ENCODE results near the gene CCNO.

The CCNO gene, protein sequence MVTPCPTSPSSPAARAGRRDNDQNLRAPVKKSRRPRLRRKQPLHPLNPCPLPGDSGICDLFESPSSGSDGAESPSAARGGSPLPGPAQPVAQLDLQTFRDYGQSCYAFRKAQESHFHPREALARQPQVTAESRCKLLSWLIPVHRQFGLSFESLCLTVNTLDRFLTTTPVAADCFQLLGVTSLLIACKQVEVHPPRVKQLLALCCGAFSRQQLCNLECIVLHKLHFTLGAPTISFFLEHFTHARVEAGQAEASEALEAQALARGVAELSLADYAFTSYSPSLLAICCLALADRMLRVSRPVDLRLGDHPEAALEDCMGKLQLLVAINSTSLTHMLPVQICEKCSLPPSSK

GRCh38 chr5:55232985-55233928, at the start of gene CCNO:
CCNO (minus strand) TSS chr5:55233608; CDS start chr5:55233523, 85 bp downstream.
- peaks cover 98% of the 10 kb centered on the region for H3K27me3 ChIP-seq (ENCODE audit: control insufficient read depth, insufficient read depth, low read length)
- no peak within 1 kb of the TSS for H3K9ac ChIP-seq (ENCODE audit: low read length)
- no peak within 1 kb of the TSS for H3K27ac ChIP-seq (ENCODE audit: low read length)
- no peaks in the 10 kb centered on the region for H3K36me3 ChIP-seq (ENCODE audit: control insufficient read depth, low read depth, low read length)
- peaks cover 7% of the 10 kb centered on the region for H3K4me1 ChIP-seq (ENCODE audit: control insufficient read depth, low read depth, low read length)
- peak within 1 kb of the TSS; percentile 54 for H3K4me3 ChIP-seq (ENCODE audit: low read length)
- H3K9me3 ChIP-seq (ENCODE audit: control insufficient read depth, low read depth, low read length): no peaks in the 10 kb centered on the region

DNA sequence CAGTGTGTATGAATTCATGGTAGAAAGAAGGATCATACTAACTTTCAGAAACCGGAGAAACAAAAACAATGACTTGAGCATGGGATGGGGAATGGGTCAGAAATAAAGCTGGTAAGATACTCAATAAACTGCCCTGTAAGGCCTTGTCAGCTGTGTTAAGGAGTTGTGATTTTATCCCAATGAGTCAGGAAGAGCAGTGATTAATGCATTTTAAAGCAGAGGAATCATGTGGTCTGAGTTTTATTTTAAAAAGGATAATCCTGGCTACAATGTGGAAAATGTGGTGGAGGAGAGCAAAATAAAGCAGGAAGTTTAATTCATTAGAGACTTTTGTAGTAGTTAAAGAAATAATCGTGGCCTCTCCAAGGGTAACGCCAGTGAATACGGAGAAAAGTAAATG, 45.4 kb upstream of the CCNO start:
- no peaks in the 10 kb centered on the region for H3K4me1 ChIP-seq (ENCODE audit: control insufficient read depth, low read depth, low read length)
- H3K4me3 ChIP-seq (ENCODE audit: low read length): no peak overlapping the region
- H3K27ac ChIP-seq (ENCODE audit: low read length): no peak overlapping the region
- peaks cover 53% of the 10 kb centered on the region for H3K36me3 ChIP-seq (ENCODE audit: control insufficient read depth, low read depth, low read length)
- H3K27me3 ChIP-seq (ENCODE audit: control insufficient read depth, insufficient read depth, low read length): no peaks in the 10 kb centered on the region
- no peak overlapping the region for H3K9ac ChIP-seq (ENCODE audit: low read length)
- no peaks in the 10 kb centered on the region for H3K9me3 ChIP-seq (ENCODE audit: control insufficient read depth, low read depth, low read length)

GRCh38 chr5:55276771-55277170, 43.4 kb upstream of the CCNO start:
- Histone ChIP-seq H3K9me3 (ENCODE audit: control insufficient read depth, low read depth, low read length) (no peaks in the 10 kb centered on the region), H3K27me3 (ENCODE audit: control insufficient read depth, insufficient read depth, low read length) (no peaks in the 10 kb centered on the region), H3K4me1 (ENCODE audit: control insufficient read depth, low read depth, low read length) (no peaks in the 10 kb centered on the region), H3K9ac (ENCODE audit: low read length) (no peak overlapping the region), H3K27ac (ENCODE audit: low read length) (no peak overlapping the region), H3K4me3 (ENCODE audit: low read length) (no peak overlapping the region), H3K36me3 (ENCODE audit: control insufficient read depth, low read depth, low read length) (peaks cover 58% of the 10 kb centered on the region)

DNA sequence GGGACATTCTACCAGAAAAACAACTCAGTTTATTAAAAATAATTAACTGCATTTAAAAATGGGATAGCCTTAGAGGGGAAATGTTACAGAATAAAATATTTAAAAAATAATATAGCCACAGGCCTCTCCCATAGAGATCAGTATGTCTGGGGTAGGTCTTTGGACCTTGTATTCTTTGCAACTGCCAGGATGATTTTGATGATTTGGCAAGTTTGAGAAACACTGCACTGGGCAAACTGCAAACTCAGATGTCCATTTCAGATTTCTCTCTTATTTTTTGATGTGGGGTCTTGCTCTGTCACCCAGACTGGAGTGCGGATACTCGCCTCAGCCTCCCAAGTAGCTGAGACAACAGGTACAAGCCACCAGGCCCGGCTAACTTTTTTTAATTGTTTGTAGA, 24.9 kb upstream of the CCNO start:
- peaks cover 50% of the 10 kb centered on the region for H3K36me3 ChIP-seq (ENCODE audit: control insufficient read depth, low read depth, low read length)
- no peak overlapping the region for H3K4me3 ChIP-seq (ENCODE audit: low read length)
- H3K27me3 ChIP-seq (ENCODE audit: control insufficient read depth, insufficient read depth, low read length): no peaks in the 10 kb centered on the region
- no peak overlapping the region for H3K27ac ChIP-seq (ENCODE audit: low read length)
- H3K9me3 ChIP-seq (ENCODE audit: control insufficient read depth, low read depth, low read length): no peaks in the 10 kb centered on the region
- no peak overlapping the region for H3K9ac ChIP-seq (ENCODE audit: low read length)
- no peaks in the 10 kb centered on the region for H3K4me1 ChIP-seq (ENCODE audit: control insufficient read depth, low read depth, low read length)

GRCh38 chr5:55254802-55255201, 21.4 kb upstream of the CCNO start:
- Histone ChIP-seq H3K9me3 (ENCODE audit: control insufficient read depth, low read depth, low read length) (no peaks in the 10 kb centered on the region), H3K9ac (ENCODE audit: low read length) (no peak overlapping the region), H3K27ac (ENCODE audit: low read length) (no peak overlapping the region), H3K27me3 (ENCODE audit: control insufficient read depth, insufficient read depth, low read length) (no peaks in the 10 kb centered on the region), H3K36me3 (ENCODE audit: control insufficient read depth, low read depth, low read length) (peaks cover 33% of the 10 kb centered on the region), H3K4me1 (ENCODE audit: control insufficient read depth, low read depth, low read length) (no peaks in the 10 kb centered on the region), H3K4me3 (ENCODE audit: low read length) (no peak overlapping the region)

DNA sequence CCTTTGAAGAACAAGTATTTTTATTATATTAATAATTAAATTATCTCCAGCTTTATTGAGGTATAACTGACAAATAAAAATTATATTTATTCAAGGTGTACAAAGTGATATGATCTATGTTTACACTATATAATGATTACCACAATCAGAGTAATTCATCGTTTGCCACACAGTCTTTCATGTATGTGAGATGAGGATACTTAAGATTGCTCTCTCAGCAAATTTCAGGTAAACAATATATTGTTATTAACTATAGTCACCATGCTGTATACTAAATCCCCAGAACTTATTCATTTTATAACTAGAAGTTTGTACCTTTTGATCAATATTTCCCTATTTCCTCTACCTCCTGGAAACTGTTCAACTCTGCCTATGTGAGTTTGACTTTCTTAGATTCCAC, 16.7 kb upstream of the CCNO start:
- peaks cover 8% of the 10 kb centered on the region for H3K9me3 ChIP-seq (ENCODE audit: control insufficient read depth, low read depth, low read length)
- H3K27ac ChIP-seq (ENCODE audit: low read length): no peak overlapping the region
- peaks cover 2% of the 10 kb centered on the region for H3K36me3 ChIP-seq (ENCODE audit: control insufficient read depth, low read depth, low read length)
- no peak overlapping the region for H3K9ac ChIP-seq (ENCODE audit: low read length)
- H3K4me1 ChIP-seq (ENCODE audit: control insufficient read depth, low read depth, low read length): no peaks in the 10 kb centered on the region
- H3K4me3 ChIP-seq (ENCODE audit: low read length): no peak overlapping the region
- no peaks in the 10 kb centered on the region for H3K27me3 ChIP-seq (ENCODE audit: control insufficient read depth, insufficient read depth, low read length)

DNA sequence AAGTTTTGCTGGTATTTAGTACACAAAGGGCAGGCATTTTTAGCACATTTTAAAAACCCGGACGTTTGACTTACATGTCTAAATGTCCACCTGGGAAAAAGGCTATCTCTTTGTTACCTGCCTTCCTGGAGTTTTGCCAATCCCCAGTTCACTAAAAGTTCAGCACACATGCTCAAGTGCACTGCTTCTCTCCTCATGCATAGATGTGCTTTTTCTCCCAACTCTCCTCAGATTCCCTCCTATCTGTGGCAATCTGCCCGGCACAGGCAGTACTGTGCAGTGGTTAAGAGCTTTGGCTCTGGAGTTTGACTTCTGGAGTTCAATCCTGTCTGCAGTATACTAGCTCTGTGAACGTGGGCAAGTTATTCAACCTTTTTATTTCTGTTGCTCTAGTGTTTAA, 8.3 kb upstream of the CCNO start:
- no peak overlapping the region for H3K4me3 ChIP-seq (ENCODE audit: low read length)
- H3K9ac ChIP-seq (ENCODE audit: low read length): no peak overlapping the region
- H3K9me3 ChIP-seq (ENCODE audit: control insufficient read depth, low read depth, low read length): no peaks in the 10 kb centered on the region
- H3K27ac ChIP-seq (ENCODE audit: low read length): no peak overlapping the region
- peaks cover 18% of the 10 kb centered on the region for H3K27me3 ChIP-seq (ENCODE audit: control insufficient read depth, insufficient read depth, low read length)
- no peaks in the 10 kb centered on the region for H3K4me1 ChIP-seq (ENCODE audit: control insufficient read depth, low read depth, low read length)
- no peaks in the 10 kb centered on the region for H3K36me3 ChIP-seq (ENCODE audit: control insufficient read depth, low read depth, low read length)

DNA sequence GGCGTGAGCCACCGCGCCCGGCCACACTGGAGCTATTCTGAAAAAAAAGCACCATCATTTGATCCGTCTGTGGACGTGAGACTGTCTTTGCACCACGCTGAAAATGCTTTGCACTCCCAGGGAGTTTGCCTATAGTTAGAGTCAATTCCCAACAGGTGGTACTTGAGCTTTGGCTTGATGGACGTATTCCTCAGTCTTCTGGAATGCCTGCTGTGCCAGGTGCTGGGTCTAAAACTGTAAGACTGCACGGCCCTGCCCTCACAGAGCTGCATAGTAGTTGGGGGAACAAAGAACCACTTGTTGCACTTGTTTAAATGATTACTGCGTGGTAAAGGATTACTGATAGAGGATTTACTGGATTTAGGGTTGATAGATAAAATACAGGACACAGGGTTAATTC, 3.4 kb upstream of the CCNO start:
- Histone ChIP-seq H3K4me3 (ENCODE audit: low read length) (no peak overlapping the region), H3K9me3 (ENCODE audit: control insufficient read depth, low read depth, low read length) (no peaks in the 10 kb centered on the region), H3K9ac (ENCODE audit: low read length) (no peak overlapping the region), H3K27me3 (ENCODE audit: control insufficient read depth, insufficient read depth, low read length) (peaks cover 67% of the 10 kb centered on the region), H3K4me1 (ENCODE audit: control insufficient read depth, low read depth, low read length) (peaks cover 6% of the 10 kb centered on the region), H3K36me3 (ENCODE audit: control insufficient read depth, low read depth, low read length) (no peaks in the 10 kb centered on the region), H3K27ac (ENCODE audit: low read length) (no peak overlapping the region)

DNA sequence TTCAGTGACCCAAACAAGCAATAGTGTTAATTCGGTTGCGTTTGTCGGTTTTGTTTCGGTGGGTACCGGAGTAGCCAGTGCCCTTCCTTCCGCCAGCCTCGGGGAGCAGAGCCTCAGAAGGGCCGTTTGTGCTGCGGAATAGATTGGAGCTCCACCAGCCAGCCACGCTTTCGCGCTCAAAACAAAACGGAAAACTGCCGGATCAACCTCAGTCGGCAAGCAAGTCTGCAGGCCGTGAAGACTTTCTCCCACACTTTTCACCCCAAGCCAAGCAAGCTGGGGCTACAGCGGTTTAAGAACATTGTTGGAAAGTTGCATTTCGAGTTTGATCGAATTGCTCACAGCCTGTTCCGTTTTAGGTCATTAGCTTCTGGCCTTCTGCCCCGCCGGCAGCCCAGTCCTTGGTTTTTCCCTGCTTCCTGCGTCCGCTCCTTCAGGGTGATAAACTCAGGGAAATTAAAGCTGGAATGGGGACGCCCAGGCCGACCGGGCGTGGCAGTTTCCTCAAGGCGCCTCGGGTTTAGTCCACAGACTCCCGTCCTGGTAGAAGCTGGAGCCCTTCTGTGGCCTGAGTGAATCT, 803 bp upstream of the CCNO start:
- Histone ChIP-seq H3K9me3 (ENCODE audit: control insufficient read depth, low read depth, low read length) (no peaks in the 10 kb centered on the region), H3K27ac (ENCODE audit: low read length) (no peak overlapping the region), H3K36me3 (ENCODE audit: control insufficient read depth, low read depth, low read length) (no peaks in the 10 kb centered on the region), H3K4me3 (ENCODE audit: low read length) (peak overlapping the region; percentile 54), H3K9ac (ENCODE audit: low read length) (no peak overlapping the region), H3K27me3 (ENCODE audit: control insufficient read depth, insufficient read depth, low read length) (peaks cover 93% of the 10 kb centered on the region), H3K4me1 (ENCODE audit: control insufficient read depth, low read depth, low read length) (peaks cover 7% of the 10 kb centered on the region)

- no peaks in the 10 kb centered on the region for H3K36me3 ChIP-seq (ENCODE audit: control insufficient read depth, low read depth, low read length)
- peaks cover 100% of the 10 kb centered on the region for H3K27me3 ChIP-seq (ENCODE audit: control insufficient read depth, insufficient read depth, low read length)
- no peaks in the 10 kb centered on the region for H3K9me3 ChIP-seq (ENCODE audit: control insufficient read depth, low read depth, low read length)
- H3K9ac ChIP-seq (ENCODE audit: low read length): no peak overlapping the region
- H3K4me1 ChIP-seq (ENCODE audit: control insufficient read depth, low read depth, low read length): peaks cover 13% of the 10 kb centered on the region
- peak overlapping the region; percentile 54 for H3K4me3 ChIP-seq (ENCODE audit: low read length)
- H3K27ac ChIP-seq (ENCODE audit: low read length): no peak overlapping the region
Measured at GRCh38 chr5:55232271-55232984, 980 bp downstream of the CCNO start.

DNA sequence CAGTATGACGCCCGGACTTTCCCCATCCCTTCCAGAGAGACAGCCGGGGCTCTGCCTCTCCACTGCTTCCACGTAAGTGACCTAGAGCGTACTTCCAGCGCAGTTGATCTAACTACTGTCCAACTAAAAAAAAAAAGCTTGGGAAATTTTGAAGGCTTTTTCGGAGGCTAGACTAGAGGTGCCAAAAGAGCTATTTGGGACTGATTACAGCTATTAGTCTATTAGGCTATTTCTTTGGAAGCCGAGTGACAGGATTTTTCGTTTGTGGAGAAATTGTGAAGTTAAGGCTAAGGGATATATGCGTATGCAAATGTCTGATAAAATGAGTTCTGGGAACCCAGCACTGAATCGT, 1.5 kb downstream of the CCNO start:
- no peak overlapping the region for H3K9ac ChIP-seq (ENCODE audit: low read length)

More for the DNA sequence above, 1.5 kb downstream of the CCNO start:
- H3K4me1 ChIP-seq (ENCODE audit: control insufficient read depth, low read depth, low read length): peaks cover 13% of the 10 kb centered on the region
- H3K27me3 ChIP-seq (ENCODE audit: control insufficient read depth, insufficient read depth, low read length): peaks cover 100% of the 10 kb centered on the region
- no peaks in the 10 kb centered on the region for H3K36me3 ChIP-seq (ENCODE audit: control insufficient read depth, low read depth, low read length)
- peak overlapping the region; percentile 54 for H3K4me3 ChIP-seq (ENCODE audit: low read length)
- no peaks in the 10 kb centered on the region for H3K9me3 ChIP-seq (ENCODE audit: control insufficient read depth, low read depth, low read length)
- no peak overlapping the region for H3K27ac ChIP-seq (ENCODE audit: low read length)

Data from iPS-18a (cell line).